ENCODE measurements around the gene RNF34.
"Not testable (repeated sequence)": the region's sequence is repeated elsewhere in the genome, so short reads cannot be mapped to it uniquely, and the experiment has no call there.

- TF ChIP-seq, protein P1, sequence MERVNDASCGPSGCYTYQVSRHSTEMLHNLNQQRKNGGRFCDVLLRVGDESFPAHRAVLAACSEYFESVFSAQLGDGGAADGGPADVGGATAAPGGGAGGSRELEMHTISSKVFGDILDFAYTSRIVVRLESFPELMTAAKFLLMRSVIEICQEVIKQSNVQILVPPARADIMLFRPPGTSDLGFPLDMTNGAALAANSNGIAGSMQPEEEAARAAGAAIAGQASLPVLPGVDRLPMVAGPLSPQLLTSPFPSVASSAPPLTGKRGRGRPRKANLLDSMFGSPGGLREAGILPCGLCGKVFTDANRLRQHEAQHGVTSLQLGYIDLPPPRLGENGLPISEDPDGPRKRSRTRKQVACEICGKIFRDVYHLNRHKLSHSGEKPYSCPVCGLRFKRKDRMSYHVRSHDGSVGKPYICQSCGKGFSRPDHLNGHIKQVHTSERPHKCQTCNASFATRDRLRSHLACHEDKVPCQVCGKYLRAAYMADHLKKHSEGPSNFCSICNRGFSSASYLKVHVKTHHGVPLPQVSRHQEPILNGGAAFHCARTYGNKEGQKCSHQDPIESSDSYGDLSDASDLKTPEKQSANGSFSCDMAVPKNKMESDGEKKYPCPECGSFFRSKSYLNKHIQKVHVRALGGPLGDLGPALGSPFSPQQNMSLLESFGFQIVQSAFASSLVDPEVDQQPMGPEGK (CRISPR knock-in tag; IDR thresholded peaks at IDR 0.05; ENCODE audit: borderline replicate concordance) = not testable (repeated sequence)
- not testable (repeated sequence) for TF ChIP-seq ARNTL (CRISPR knock-in tag; IDR thresholded peaks at IDR 0.05; ENCODE audit: borderline replicate concordance, low read depth)
Measured at GRCh38 chr12:121384891-121385290, 15.0 kb upstream of the RNF34 start.

All from SK-N-SH treated with all-trans-retinoic acid at 6 μM for 48 hours (cell line).